Natural killer cell (primary cell): ENCODE data around the gene PTAR1. TPM values are rescaled to one million over a fixed set of nuclear protein-coding genes. Genes with fewer than 3 reads are reported as not detected.

Experiments used
- ATAC-seq, 3 donors: fragments of 150-1000 bp in 2 of 3; fragments of 200-7000 bp in 1 of 3; cut with Tn5 transposase; 1 replicate in 1 of 3; 2 replicates in 2 of 3; pipeline ENCODE4 v1.10.0; 2021; ENCODE audit warnings: mild to moderate bottlenecking in 2 of 3, moderate library complexity in 2 of 3
- DNase-seq, 2 donors: peaks; one replicate each; pipeline versions ENCODE4 v3.0.0 to v3.0.0-alpha.2; 2013 to 2021; ENCODE audit warnings: mixed read lengths in 1 of 2
- H3K27ac ChIP-seq: one replicate; pipeline ENCODE4 v1.5.1; 2013; ENCODE audit warnings: mild to moderate bottlenecking, low read length
- H3K27me3 ChIP-seq: one replicate; pipeline ENCODE4 v1.6.1; 2013; ENCODE audit warnings: low read length; ENCODE audit not compliant: control insufficient read depth, insufficient read depth
- H3K36me3 ChIP-seq: one replicate; pipeline ENCODE4 v1.6.1; 2013; ENCODE audit warnings: low read length; ENCODE audit not compliant: control insufficient read depth, insufficient read depth
- H3K4me1 ChIP-seq: one replicate; pipeline ENCODE4 v1.6.1; 2013; ENCODE audit warnings: low read length; ENCODE audit not compliant: control insufficient read depth, insufficient read depth
- H3K4me3 ChIP-seq: one replicate; pipeline ENCODE4 v1.5.1; 2013; ENCODE audit warnings: low read length
- H3K9me3 ChIP-seq: one replicate; pipeline ENCODE4 v1.6.1; 2013; ENCODE audit warnings: low read length; ENCODE audit not compliant: control insufficient read depth, insufficient read depth
- H3K27ac Mint-ChIP-seq, 2 donors: one replicate each; pipeline ENCODE4 v1.8.0; 2022; ENCODE audit warnings: mild to moderate bottlenecking in 2 of 2, mixed read lengths in 2 of 2, moderate library complexity in 1 of 2
- H3K27me3 Mint-ChIP-seq, 2 donors: one replicate each; pipeline ENCODE4 v1.8.0; 2022; ENCODE audit warnings: low read depth in 2 of 2, mixed read lengths in 2 of 2
- H3K36me3 Mint-ChIP-seq: one replicate; pipeline ENCODE4 v1.8.0; 2022; ENCODE audit warnings: mixed read lengths
- H3K4me1 Mint-ChIP-seq, 2 donors: one replicate each; pipeline ENCODE4 v1.8.0; 2022; ENCODE audit warnings: mixed read lengths in 2 of 2
- H3K4me3 Mint-ChIP-seq: one replicate; pipeline ENCODE4 v1.8.0; 2022; ENCODE audit warnings: mild to moderate bottlenecking, moderate library complexity, mixed read lengths
- H3K9me3 Mint-ChIP-seq, 2 donors: one replicate each; pipeline ENCODE4 v1.8.0; 2022; ENCODE audit warnings: mixed read lengths in 2 of 2
- CTCF ChIP-seq: fragments of 200-600 bp; IDR thresholded peaks from one replicate; pipeline ENCODE4 v1.8.0; 2022; ENCODE audit warnings: antibody characterized with exemption
- WGBS: methylation state at CpG from one replicate; pipeline ENCODE4 v1.1.7; 2013; ENCODE audit warnings: missing lambda C conversion rate; ENCODE audit not compliant: insufficient coverage; 5-methylcytosine and 5-hydroxymethylcytosine counted together
- intact Hi-C: fragments of 100-400 bp; cut with micrococcal nuclease; formaldehyde crosslinking; loops from one replicate; pipeline ENCODE4 v1.14.2; 2022
- total RNA-seq, 4 donors: library from RNA; stranded (reverse); fragments of 120-200 nt in 1 of 4; gene quantifications; one replicate each; pipeline versions ENCODE4 v1.2.3 to v1.2.4, GENCODE V29; 2013 to 2022

The PTAR1 gene
- total RNA-seq, 3 donors from 2014 or later (not counting 1 experiment from before 2014, with no cell fraction given), result 76.4 to 87.9 (median 85.6) TPM

GRCh38 chr9:69696802-69697201 lies 63.0 kb downstream of the PTAR1 start:
- Mint-ChIP-seq H3K4me1 (no peaks in the 10 kb centered on the region), H3K27ac (no peak overlapping the region), H3K4me3 (no peak overlapping the region), H3K27me3 (peaks cover under 1 to 15% of the 10 kb centered on the region in 2 donors), H3K9me3 (peaks cover 10 to 19% of the 10 kb centered on the region in 2 donors), H3K36me3 (peaks cover 24% of the 10 kb centered on the region)
- no peaks in the 10 kb centered on the region for H3K36me3 ChIP-seq
- DNase-seq, result no peak
- no peaks in the 10 kb centered on the region for H3K4me1 ChIP-seq
- no peak for TF ChIP-seq CTCF
- no peak for ATAC-seq
- H3K4me3 ChIP-seq, result no peak overlapping the region
- intact Hi-C loops, result no loop called here
- WGBS, result no CpG with 5 or more reads among the region's 2 CpGs
- no peaks in the 10 kb centered on the region for H3K27me3 ChIP-seq
- no peak overlapping the region for H3K27ac ChIP-seq
- peaks cover 8% of the 10 kb centered on the region for H3K9me3 ChIP-seq

GRCh38 chr9:69689991-69690538 lies 69.7 kb downstream of the PTAR1 start:
- WGBS, result 79% methylated on average over 2 of the region's 2 CpGs
- H3K4me3 Mint-ChIP-seq, result no peak overlapping the region
- H3K27ac Mint-ChIP-seq, result no peak overlapping the region
- no peaks in the 10 kb centered on the region for H3K36me3 Mint-ChIP-seq
- DNase-seq, result no peak
- Histone ChIP-seq H3K36me3 (no peaks in the 10 kb centered on the region), H3K27ac (no peak overlapping the region), H3K4me1 (no peaks in the 10 kb centered on the region), H3K27me3 (no peaks in the 10 kb centered on the region), H3K9me3 (no peaks in the 10 kb centered on the region), H3K4me3 (no peak overlapping the region)
- no peak for ATAC-seq
- H3K27me3 Mint-ChIP-seq, result peaks cover 3 to 27% of the 10 kb centered on the region in 2 donors
- peaks cover 0 to 3% of the 10 kb centered on the region in 2 donors for H3K9me3 Mint-ChIP-seq
- no peak for TF ChIP-seq CTCF
- intact Hi-C loops, result no loop called here
- H3K4me1 Mint-ChIP-seq, result no peaks in the 10 kb centered on the region

GRCh38 chr9:69683927-69684326 lies 75.9 kb downstream of the PTAR1 start:
- Histone ChIP-seq H3K27ac (no peak overlapping the region), H3K4me3 (no peak overlapping the region), H3K27me3 (no peaks in the 10 kb centered on the region), H3K36me3 (no peaks in the 10 kb centered on the region), H3K4me1 (no peaks in the 10 kb centered on the region), H3K9me3 (no peaks in the 10 kb centered on the region)
- peaks cover 4 to 7% of the 10 kb centered on the region in 2 donors for H3K27me3 Mint-ChIP-seq
- no peaks in the 10 kb centered on the region for H3K9me3 Mint-ChIP-seq
- H3K36me3 Mint-ChIP-seq, result no peaks in the 10 kb centered on the region
- 90% methylated on average over 3 of the region's 5 CpGs for WGBS
- H3K4me3 Mint-ChIP-seq, result no peak overlapping the region
- TF ChIP-seq CTCF, result no peak
- intact Hi-C loops, result no loop called here
- no peak overlapping the region for H3K27ac Mint-ChIP-seq
- DNase-seq (no peak), ATAC-seq (no peak)
- no peaks in the 10 kb centered on the region for H3K4me1 Mint-ChIP-seq
